ENCODE measurements around the gene RAC3.

Gene RAC3

DNA sequence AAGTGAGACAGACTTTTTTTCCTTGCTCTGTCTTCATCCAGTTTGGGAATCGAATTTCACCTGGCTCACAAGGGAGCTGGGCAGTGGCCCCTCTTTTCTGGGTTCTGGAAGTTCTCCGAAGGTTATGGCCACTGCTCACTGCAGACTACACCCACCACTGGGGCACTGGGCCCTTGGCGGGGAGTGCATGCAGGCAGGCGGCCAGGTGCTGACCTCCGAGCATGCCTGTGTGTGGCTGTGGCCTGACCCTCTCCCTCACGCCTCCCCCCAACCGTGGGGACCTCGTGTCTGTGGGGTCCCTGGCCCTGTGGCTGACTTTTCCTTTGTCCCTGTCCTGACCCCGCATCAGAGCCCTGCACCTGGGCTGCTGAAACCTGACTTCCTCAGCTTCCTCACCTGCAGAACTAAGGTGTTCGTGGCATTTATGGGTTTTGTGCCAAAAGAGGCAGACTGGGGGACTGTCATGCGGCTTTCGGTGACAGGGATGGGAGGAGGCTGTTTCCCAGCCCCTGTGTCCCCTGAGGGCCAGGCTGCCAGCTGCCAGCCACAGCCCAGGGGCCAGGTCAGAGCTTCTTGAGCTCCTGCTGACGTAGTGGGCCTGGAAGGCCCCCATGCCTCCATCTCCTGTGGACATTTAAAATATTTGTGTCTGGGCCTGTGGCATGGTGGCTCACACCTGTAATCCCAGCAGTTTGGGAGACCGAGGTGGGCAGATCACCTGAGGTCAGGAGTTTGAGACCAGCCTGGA is 32.6 kb upstream of the RAC3 start:
- Histone ChIP-seq H3K27me3 (replicated peaks; ENCODE audit: control insufficient read depth, insufficient read depth, low read length) (no peaks in the 10 kb centered on the region), H3K36me3 (ENCODE audit: control insufficient read depth, insufficient read depth, low read length) (peaks cover 5% of the 10 kb centered on the region), H3K4me3 (replicated peaks; ENCODE audit: low read depth, low read length) (no peak overlapping the region)
- DNase-seq (ENCODE audit: extremely low read depth, insufficient read length), result no peak
- TF ChIP-seq, protein P1, sequence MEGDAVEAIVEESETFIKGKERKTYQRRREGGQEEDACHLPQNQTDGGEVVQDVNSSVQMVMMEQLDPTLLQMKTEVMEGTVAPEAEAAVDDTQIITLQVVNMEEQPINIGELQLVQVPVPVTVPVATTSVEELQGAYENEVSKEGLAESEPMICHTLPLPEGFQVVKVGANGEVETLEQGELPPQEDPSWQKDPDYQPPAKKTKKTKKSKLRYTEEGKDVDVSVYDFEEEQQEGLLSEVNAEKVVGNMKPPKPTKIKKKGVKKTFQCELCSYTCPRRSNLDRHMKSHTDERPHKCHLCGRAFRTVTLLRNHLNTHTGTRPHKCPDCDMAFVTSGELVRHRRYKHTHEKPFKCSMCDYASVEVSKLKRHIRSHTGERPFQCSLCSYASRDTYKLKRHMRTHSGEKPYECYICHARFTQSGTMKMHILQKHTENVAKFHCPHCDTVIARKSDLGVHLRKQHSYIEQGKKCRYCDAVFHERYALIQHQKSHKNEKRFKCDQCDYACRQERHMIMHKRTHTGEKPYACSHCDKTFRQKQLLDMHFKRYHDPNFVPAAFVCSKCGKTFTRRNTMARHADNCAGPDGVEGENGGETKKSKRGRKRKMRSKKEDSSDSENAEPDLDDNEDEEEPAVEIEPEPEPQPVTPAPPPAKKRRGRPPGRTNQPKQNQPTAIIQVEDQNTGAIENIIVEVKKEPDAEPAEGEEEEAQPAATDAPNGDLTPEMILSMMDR (IDR thresholded peaks at IDR 0.05; ENCODE audit: insufficient read depth, low read length, poor library complexity, severe bottlenecking), result no peak

DNA sequence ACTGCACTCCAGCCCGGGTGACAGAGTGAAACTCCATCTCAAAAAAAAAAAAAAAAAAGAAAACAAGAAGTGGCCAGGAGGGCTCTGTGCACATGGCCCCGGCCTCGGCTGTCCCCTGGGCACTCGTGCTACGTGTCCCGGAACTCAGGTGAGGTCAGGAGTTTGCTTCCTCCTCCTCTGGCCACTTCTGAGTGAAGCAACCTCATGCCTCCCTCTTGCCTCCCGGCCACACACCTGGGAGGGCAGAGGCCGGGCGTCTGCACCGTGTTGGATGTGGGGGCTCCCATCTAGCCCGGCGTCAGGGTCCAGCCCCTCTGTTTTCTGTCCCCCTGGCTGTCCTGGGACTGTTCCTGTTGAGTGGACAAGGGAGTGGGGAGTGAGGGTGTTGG is 31.9 kb upstream of the RAC3 start:
- no peaks in the 10 kb centered on the region for H3K27me3 ChIP-seq (replicated peaks; ENCODE audit: control insufficient read depth, insufficient read depth, low read length)
- DNase-seq (ENCODE audit: extremely low read depth, insufficient read length), result no peak
- peaks cover 5% of the 10 kb centered on the region for H3K36me3 ChIP-seq (ENCODE audit: control insufficient read depth, insufficient read depth, low read length)
- H3K4me3 ChIP-seq (replicated peaks; ENCODE audit: low read depth, low read length), result no peak overlapping the region
- TF ChIP-seq, protein P1 (IDR thresholded peaks at IDR 0.05; ENCODE audit: insufficient read depth, low read length, poor library complexity, severe bottlenecking), result no peak

DNA sequence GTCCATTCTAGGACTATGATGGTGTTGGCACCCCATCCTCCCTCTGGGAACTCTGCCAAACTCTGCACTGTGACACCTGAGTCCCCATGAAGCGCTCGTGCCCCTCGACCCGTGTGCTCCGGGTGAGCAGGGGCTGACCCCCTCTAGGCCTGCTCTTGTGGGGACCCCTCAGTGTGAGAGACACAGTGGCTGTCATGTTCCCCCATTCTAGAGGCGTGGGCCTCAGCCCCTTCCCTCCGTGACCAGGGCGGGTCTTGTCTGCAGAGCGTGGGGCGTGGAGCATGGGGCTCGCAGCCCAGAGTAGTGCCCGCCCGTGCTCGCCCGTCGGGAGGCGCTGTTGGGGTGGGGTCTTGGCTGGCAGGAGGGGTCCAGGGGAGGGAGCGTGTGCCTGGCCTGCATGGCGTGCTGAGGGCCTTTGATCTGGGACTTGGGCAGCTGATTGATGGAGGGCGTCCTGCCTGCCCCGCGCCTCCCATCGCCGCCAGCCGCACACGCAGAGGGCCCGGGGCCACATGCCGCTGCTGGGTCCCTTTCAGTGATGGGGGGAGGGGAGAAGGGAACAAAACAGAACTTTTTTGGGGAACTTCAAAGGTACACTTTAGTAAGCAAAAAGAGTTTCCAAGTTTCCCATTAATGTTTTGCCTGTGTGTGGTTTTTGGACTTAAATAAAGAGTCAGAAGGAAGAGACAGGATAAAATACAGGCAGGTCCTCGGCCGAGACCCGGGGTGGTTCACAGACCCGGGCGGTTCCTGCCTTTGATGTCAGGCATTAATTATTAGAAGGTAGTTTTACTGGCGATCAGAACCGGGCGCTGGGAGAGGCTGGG is 31.3 kb upstream of the RAC3 start:
- H3K27me3 ChIP-seq (replicated peaks; ENCODE audit: control insufficient read depth, insufficient read depth, low read length), result no peaks in the 10 kb centered on the region
- TF ChIP-seq, protein P1 (IDR thresholded peaks at IDR 0.05; ENCODE audit: insufficient read depth, low read length, poor library complexity, severe bottlenecking), result no peak
- DNase-seq (ENCODE audit: extremely low read depth, insufficient read length), result no peak

DNA sequence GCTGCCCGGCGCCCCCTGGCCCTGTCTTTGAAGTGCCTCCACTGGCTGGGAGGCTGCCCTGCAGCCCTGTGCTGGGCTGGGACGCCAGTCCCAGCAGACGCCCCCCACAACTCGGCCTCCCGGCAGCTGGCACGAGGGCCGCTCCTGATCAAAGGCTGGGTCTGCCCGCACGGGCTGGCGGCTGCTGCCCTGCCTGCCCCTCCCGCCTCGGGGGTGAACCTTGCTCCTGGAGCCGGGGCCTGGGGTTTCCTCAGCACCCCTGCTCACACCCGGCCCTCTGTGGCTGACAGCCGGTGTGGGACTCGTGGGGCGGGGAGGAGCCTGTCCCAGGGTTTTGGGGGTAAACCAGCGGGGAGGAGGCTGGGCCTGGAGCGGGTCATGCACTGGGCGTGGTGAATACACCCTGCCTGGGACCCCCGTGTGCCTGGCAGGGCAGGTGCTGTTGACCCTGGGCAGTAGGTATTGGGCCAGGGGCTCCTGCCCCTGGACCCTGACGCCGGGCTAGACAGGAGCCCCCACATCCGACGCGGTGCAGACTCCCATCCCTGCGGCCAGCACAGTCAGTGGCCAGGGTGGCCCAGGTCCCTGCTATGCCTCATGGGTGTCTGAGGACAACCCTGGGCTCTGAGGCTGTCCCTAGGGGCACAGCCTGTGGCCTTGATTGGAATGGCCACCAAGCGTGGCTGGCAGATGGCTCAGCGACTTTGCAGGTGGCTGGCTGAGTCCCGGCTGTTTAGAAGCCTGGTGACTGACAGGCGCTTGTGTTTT is 30.5 kb upstream of the RAC3 start:
- Histone ChIP-seq H3K36me3 (ENCODE audit: control insufficient read depth, insufficient read depth, low read length) (no peaks in the 10 kb centered on the region; the same call in none of the 2 replicates), H3K27me3 (replicated peaks; ENCODE audit: control insufficient read depth, insufficient read depth, low read length) (no peaks in the 10 kb centered on the region), H3K4me3 (replicated peaks; ENCODE audit: low read depth, low read length) (no peak overlapping the region)
- DNase-seq (ENCODE audit: extremely low read depth, insufficient read length), result no peak
- TF ChIP-seq, protein P1 (IDR thresholded peaks at IDR 0.05; ENCODE audit: insufficient read depth, low read length, poor library complexity, severe bottlenecking), result no peak

More for the DNA sequence above, 31.3 kb upstream of the RAC3 start:
- Histone ChIP-seq H3K36me3 (ENCODE audit: control insufficient read depth, insufficient read depth, low read length) (peaks cover 5% of the 10 kb centered on the region), H3K4me3 (replicated peaks; ENCODE audit: low read depth, low read length) (no peak overlapping the region)

DNA sequence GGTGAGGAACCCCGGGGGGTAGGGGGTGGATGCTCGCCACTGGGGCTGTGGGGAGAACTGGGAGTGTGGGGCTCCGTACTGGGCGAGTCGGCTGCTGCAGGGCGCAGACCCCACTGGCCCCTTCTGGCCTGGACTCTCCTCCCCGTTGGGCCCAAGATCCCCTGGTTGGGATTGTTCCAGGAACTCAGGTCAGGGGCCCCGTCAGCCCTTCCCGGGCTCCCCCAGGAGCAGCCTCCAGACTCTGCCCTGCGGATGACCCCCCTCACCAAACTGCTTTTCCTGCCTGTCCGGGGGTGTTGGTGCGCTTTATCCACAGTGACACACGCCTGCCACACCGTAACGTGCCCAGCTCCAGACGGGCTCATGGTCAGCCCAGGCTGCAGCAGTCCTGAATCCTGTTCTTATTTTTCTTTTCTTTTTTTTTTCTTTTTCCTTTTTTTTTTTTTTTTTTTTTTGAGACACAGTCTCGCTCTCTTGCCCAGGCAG is 29.9 kb upstream of the RAC3 start:
- no peaks in the 10 kb centered on the region; the same call in none of the 2 replicates for H3K36me3 ChIP-seq (ENCODE audit: control insufficient read depth, insufficient read depth, low read length)

More for the DNA sequence above, 29.9 kb upstream of the RAC3 start:
- H3K4me3 ChIP-seq (replicated peaks; ENCODE audit: low read depth, low read length), result no peak overlapping the region
- DNase-seq (ENCODE audit: extremely low read depth, insufficient read length), result no peak
- TF ChIP-seq, protein P1 (IDR thresholded peaks at IDR 0.05; ENCODE audit: insufficient read depth, low read length, poor library complexity, severe bottlenecking), result no peak
- no peaks in the 10 kb centered on the region for H3K27me3 ChIP-seq (replicated peaks; ENCODE audit: control insufficient read depth, insufficient read depth, low read length)

Data from GM06990 (cell line).